K562 (cell line): ENCODE results near the gene ADSS1. TPM values are rescaled to one million over a fixed set of nuclear protein-coding genes. Genes with fewer than 3 reads are reported as not detected.

ENCODE experiments used
- ATAC-seq: fragments of 200-7000 bp; cut with Tn5 transposase; 3 replicates; pipeline ENCODE4 v1.9.1; 2020; ENCODE audit warnings: moderate library complexity
- BruUV-seq: library from RNA; stranded (reverse); fragments of 400-500 nt; replicated peaks from 2 replicates; lab custom pipeline; 2021; lab: Mats Ljungman, UMichigan
- CTCF ChIA-PET: fragments of 300-600 bp; formaldehyde crosslinking; extraction: SDS; loops from one replicate; lab custom pipeline; 2021; ENCODE audit warnings: low intra/inter-chr PET ratio; lab: Yijun Ruan, JAX
- POLR2A ChIA-PET: fragments of 300-600, 350-650 bp; sonication (Branson Sonifier 250); formaldehyde crosslinking; extraction: SDS; loops from one replicate; lab custom pipeline; 2021; ENCODE audit warnings: antibody characterized with exemption, inconsistent platforms; lab: Yijun Ruan, JAX
- DNase-seq, 4 experiments: peaks; one replicate each; pipeline versions ENCODE4 v3.0.0 to v3.0.0-alpha.2; 2011 to 2018; ENCODE audit warnings: low spot score in 3 of 4, mixed read lengths in 3 of 4; ENCODE audit errors: extremely low read depth in 1 of 4
- FAIRE-seq: peaks from 2 replicates; lab custom pipeline; 2011; peaks lifted over from hg19 to GRCh38; lab: Jason Lieb, UNC
- H2AFZ ChIP-seq: 2 replicates; pipeline ENCODE4 v1.6.0; 2011; ENCODE audit warnings: low read depth, low read length, control low read depth, inconsistent platforms
- H3K27ac ChIP-seq: fragments of 200-600 bp; 3 replicates; pipeline ENCODE4 v1.8.0; 2011; ENCODE audit warnings: low read depth, mild to moderate bottlenecking, control low read depth, inconsistent platforms, low read length, moderate library complexity, mixed read lengths; ENCODE audit errors: extremely low read depth
- H3K27me3 ChIP-seq, 2 experiments: fragments of 300-600 bp in 1 of 2; 2 replicates in 1 of 2; 3 replicates in 1 of 2; pipeline versions ENCODE4 v1.6.0 to v1.8.0; 2011; ENCODE audit warnings: inconsistent platforms in 2 of 2, low read length in 2 of 2, mild to moderate bottlenecking in 1 of 2, mixed read lengths in 1 of 2, moderate library complexity in 1 of 2; ENCODE audit not compliant: control insufficient read depth in 2 of 2, insufficient read depth in 2 of 2
- H3K36me3 ChIP-seq: fragments of 300-600 bp; 3 replicates; pipeline ENCODE4 v1.8.0; 2011; ENCODE audit warnings: mild to moderate bottlenecking, low read length, inconsistent platforms; ENCODE audit not compliant: control insufficient read depth, insufficient read depth
- H3K4me1 ChIP-seq, 2 experiments: fragments of 200-600 bp in 1 of 2; replicated peaks in 1 of 2; 2 replicates in 1 of 2; 3 replicates in 1 of 2; pipeline versions ENCODE4 v1.5.1 to v1.8.0; 2011; ENCODE audit warnings: inconsistent platforms in 2 of 2, low read length in 2 of 2, mild to moderate bottlenecking in 1 of 2, mixed read lengths in 1 of 2, moderate library complexity in 1 of 2; ENCODE audit not compliant: control insufficient read depth in 2 of 2, insufficient read depth in 2 of 2
- H3K4me2 ChIP-seq: 2 replicates; pipeline ENCODE4 v1.6.1; 2011; ENCODE audit warnings: low read length, control low read depth, inconsistent platforms, mixed read lengths; ENCODE audit not compliant: insufficient read depth
- H3K4me3 ChIP-seq: fragments of 200-600 bp; sonication (generic), shearing (Covaris generic); 2 replicates; pipeline ENCODE4 v1.5.1; 2016; ENCODE audit warnings: control low read depth, inconsistent platforms
- H3K79me2 ChIP-seq: fragments of 200-600 bp; 3 replicates; pipeline ENCODE4 v1.8.0; 2011; ENCODE audit warnings: low read length, inconsistent platforms; ENCODE audit not compliant: control insufficient read depth, insufficient read depth
- H3K9ac ChIP-seq, 2 experiments: 2 replicates each; pipeline versions ENCODE4 v1.6.0 to v1.6.1; 2011; ENCODE audit warnings: low read depth in 2 of 2, low read length in 2 of 2, control low read depth in 1 of 2, inconsistent platforms in 1 of 2, mild to moderate bottlenecking in 1 of 2, mixed read lengths in 1 of 2; ENCODE audit not compliant: insufficient read depth in 1 of 2
- H3K9me1 ChIP-seq: one replicate; pipeline ENCODE4 v1.6.0; 2011; ENCODE audit warnings: inconsistent platforms, mild to moderate bottlenecking, low read length, moderate library complexity; ENCODE audit not compliant: control insufficient read depth, insufficient read depth
- H3K9me3 ChIP-seq: replicated peaks from 2 replicates; pipeline ENCODE4 v1.5.1; 2011; ENCODE audit warnings: low read depth, low read length, inconsistent platforms; ENCODE audit not compliant: control insufficient read depth, insufficient read depth
- H4K20me1 ChIP-seq: replicated peaks from 2 replicates; pipeline ENCODE4 v1.6.1; 2011; ENCODE audit warnings: low read length, inconsistent platforms, mixed read lengths; ENCODE audit not compliant: control insufficient read depth, insufficient read depth
- GABPA ChIP-seq: fragments of 200-800 bp; sonication (Bioruptor generic); conservative IDR thresholded peaks from 2 replicates; pipeline ENCODE4 v1.6.1; 2016; ENCODE audit warnings: low read depth, missing genetic modification characterization, missing compliant biosample characterization
- RBFOX2 ChIP-seq: fragments of 200-400 bp; formaldehyde crosslinking; IDR thresholded peaks from 2 replicates; pipeline ENCODE4 v1.6.1; 2017; ENCODE audit warnings: low read depth, mild to moderate bottlenecking, low read length, moderate library complexity
- SPI1 ChIP-seq: IDR thresholded peaks from 2 replicates; pipeline ENCODE4 v1.6.1; 2011; ENCODE audit warnings: low read depth, low read length, control low read depth, borderline replicate concordance
- TBP ChIP-seq: optimal IDR thresholded peaks from 2 replicates; pipeline ENCODE3; 2011; ENCODE audit warnings: low read depth, low read length, improper control_type of control experiment
- WGBS: fragments of 100-300 bp; shearing (Covaris generic); methylation state at CpG from one replicate; pipeline ENCODE4 v1.1.6; 2016; ENCODE audit warnings: low coverage, mixed read lengths; ENCODE audit not compliant: insufficient coverage; ENCODE audit errors: missing lambda C conversion rate; 5-methylcytosine and 5-hydroxymethylcytosine counted together
- in situ Hi-C: fragments of 300-500 bp; cut with MboI; formaldehyde crosslinking; loops from 4 replicates; pipeline ENCODE4 v1.15.0; 2018; ENCODE audit warnings: inconsistent platforms, mixed read lengths
- intact Hi-C: fragments of 100-400 bp; cut with micrococcal nuclease; formaldehyde crosslinking; loops from 2 replicates; pipeline ENCODE4 v1.14.2; 2022
- polyA plus RNA-seq, 8 experiments: library from polyadenylated mRNA; depleted of rRNA in 4 of 8; stranded (reverse) in 5 of 8; unstranded in 3 of 8; fragments of >200 nt; fragmentation: Nextera tagmentation in 2 of 8; fragmentation: Illumina TruSeq in 1 of 8; extraction: Ambion mirVana in 2 of 8; extraction: Trizol in 1 of 8; gene quantifications; 2 replicates each; pipeline versions ENCODE4 v1.2.1 to v1.2.3, GENCODE V29; 2011 to 2014; ENCODE audit warnings: inconsistent platforms in 1 of 8, missing spikeins in 1 of 8
- total RNA-seq, 7 experiments: library from RNA; depleted of rRNA in 6 of 7; stranded (reverse); fragments of >200 nt in 6 of 7; fragmentation: Illumina TruSeq in 2 of 7; extraction: Trizol in 2 of 7; gene quantifications; 2 replicates each; pipeline versions ENCODE4 v1.2.1 to v1.2.3, GENCODE V29; 2011 to 2021; ENCODE audit warnings: low replicate concordance in 1 of 7

ADSS1 gene
- total and polyA plus RNA-seq, 9 of the 15 experiments (the other 6 are each of a cell fraction or from before 2014, with no cell fraction given), result 0.53 to 5.9 (median 3.9) TPM

GRCh38 chr14:104786726-104787675 lies 63.0 kb downstream of the ADSS1 start:
- Histone ChIP-seq H3K4me1 (peaks cover 0 to 46% of the 10 kb centered on the region in 2 experiments; a peak in 2 of 5 replicates), H4K20me1 (no peaks in the 10 kb centered on the region; the same call in 1 of the 2 replicates), H3K27me3 (no peaks in the 10 kb centered on the region), H3K36me3 (peaks cover 52% of the 10 kb centered on the region; the same call in 1 of the 3 replicates), H3K4me2 (no peak overlapping the region), H3K9me3 (no peaks in the 10 kb centered on the region), H2AFZ (no peak overlapping the region), H3K9me1 (no peaks in the 10 kb centered on the region), H3K27ac (no peak overlapping the region), H3K9ac (no peak overlapping the region), H3K4me3 (no peak overlapping the region), H3K79me2 (peaks cover 20% of the 10 kb centered on the region)
- FAIRE-seq (no peak), DNase-seq (no peak), ATAC-seq (no peak)
- ChIA-PET POLR2A (interaction anchor here (0.6 to 1.1 kb wide), 3 partner anchors 8 to 1959 kb away, joined by 3 to 4 read pairs (median 4); no protein-coding TSS in a partner anchor), CTCF (no interaction called here)
- no TSS peak for BruUV-seq
- WGBS, result 85% methylated on average over 12 of the region's 30 CpGs
- intact Hi-C loops, result no loop called here
- peak; percentile 54 for TF ChIP-seq RBFOX2
- no peak for TF ChIP-seq GABPA
- in situ Hi-C loops, result no loop called here

GRCh38 chr14:104787736-104788135 lies 63.7 kb downstream of the ADSS1 start:
- Histone ChIP-seq H3K4me2 (no peak overlapping the region), H4K20me1 (peaks cover under 1% of the 10 kb centered on the region; the same call in 1 of the 2 replicates), H3K27ac (no peak overlapping the region), H3K9me1 (no peaks in the 10 kb centered on the region), H3K9ac (no peak overlapping the region; a peak in 1 of 4 replicates), H3K4me1 (peaks cover 0 to 53% of the 10 kb centered on the region in 2 experiments; a peak in 2 of 5 replicates), H3K36me3 (peaks cover 58% of the 10 kb centered on the region; the same call in 1 of the 3 replicates), H3K4me3 (no peak overlapping the region)
- ChIA-PET POLR2A (interaction anchor here (0.6 kb wide), 1 partner anchor 37 kb away, joined by 4 read pairs; no protein-coding TSS in a partner anchor), CTCF (no interaction called here)
- 100% methylated on average over 3 of the region's 7 CpGs for WGBS
- no TSS peak for BruUV-seq
- DNase-seq (no peak), ATAC-seq (no peak), FAIRE-seq (no peak)
- in situ Hi-C loops (no loop called here), intact Hi-C loops (no loop called here)
- TF ChIP-seq TBP (no peak), SPI1 (peak; percentile 36; the same call in 1 of the 2 replicates)
- TF ChIP-seq, all 486 proteins: peak for 1
- Histone ChIP-seq H3K79me2 (peaks cover 28% of the 10 kb centered on the region), H3K27me3 (no peaks in the 10 kb centered on the region), H2AFZ (no peak overlapping the region), H3K9me3 (no peaks in the 10 kb centered on the region)
